Central memory CD4-positive, alpha-beta T cell (primary cell): ENCODE measurements around the gene PLEKHA5.
"Not testable (repeated sequence)": the region's sequence is repeated elsewhere in the genome, so short reads cannot be mapped to it uniquely, and the experiment has no call there.

Source experiments
- DNase-seq: peaks from one replicate; pipeline ENCODE4 v3.0.0; 2022

Gene PLEKHA5

GRCh38 chr12:19351346-19351745, 221.8 kb downstream of the PLEKHA5 start:
- no peak for DNase-seq

DNA sequence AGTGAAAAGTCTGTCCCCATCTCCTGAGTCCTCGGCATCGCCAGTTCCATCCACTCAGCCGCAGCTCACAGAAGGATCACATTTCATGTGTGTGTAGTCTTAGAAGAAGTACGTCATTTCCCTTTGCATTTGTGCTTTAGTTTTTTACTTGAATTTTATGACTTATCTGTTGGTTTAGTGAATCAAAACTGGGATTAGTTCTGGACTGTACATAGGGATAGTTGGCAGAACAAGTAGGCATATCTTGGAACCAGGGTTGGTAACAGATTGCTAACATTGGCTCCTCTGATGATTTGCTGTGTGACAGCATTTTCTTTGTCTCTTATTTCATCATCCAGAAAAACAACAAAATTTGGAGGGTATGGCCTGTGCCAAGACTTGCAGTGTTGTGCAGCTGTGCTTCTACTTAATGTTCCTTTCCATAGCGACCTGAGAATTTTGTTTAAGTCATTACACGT, 240.2 kb downstream of the PLEKHA5 start:
- no peak for DNase-seq

DNA sequence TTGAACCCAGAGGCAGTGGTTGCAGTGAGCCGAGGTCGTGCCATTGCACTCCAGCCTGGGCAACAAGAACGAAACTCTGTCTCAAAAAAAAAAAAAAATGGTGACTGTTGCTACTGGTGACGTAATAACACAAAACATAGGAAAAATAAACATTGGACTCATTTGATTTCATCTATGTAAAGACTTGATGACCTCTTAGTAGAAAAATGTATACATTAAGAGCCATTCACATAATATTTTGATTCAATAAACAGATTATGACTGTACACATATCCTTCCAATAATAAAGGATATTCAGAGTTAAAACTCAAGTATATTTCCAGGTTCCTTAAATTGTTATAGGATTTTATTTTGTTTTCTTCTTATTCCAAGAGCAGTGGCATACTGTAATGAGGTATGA, 244.1 kb downstream of the PLEKHA5 start:
- DNase-seq = no peak

- DNase-seq = no peak
These were observed 246.4 kb downstream of the PLEKHA5 start for GRCh38 chr12:19375888-19376287.

DNA sequence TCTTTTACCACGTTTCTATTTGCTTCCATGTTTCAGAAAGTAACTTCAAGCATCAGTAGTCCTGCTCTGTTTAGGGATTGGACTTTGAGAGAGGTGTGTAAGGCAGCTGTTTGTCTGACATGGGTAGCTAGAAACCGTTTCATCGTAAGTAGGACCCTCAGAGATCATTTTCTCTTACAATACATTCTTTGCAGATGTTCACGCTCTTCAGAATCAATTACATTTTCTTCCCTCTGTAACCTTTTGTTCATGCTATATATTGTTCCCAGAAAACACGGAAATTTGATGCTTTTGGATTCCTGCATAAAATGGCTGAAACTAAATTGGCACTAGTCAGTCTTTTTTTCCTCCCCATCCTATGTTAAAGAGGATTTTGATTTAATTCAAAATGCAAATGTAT, 247.2 kb downstream of the PLEKHA5 start:
- no peak for DNase-seq

- no peak for DNase-seq
These were observed 252.6 kb downstream of the PLEKHA5 start for GRCh38 chr12:19382111-19382526.

GRCh38 chr12:19382563-19382962, 253.0 kb downstream of the PLEKHA5 start:
- no peak for DNase-seq

DNA sequence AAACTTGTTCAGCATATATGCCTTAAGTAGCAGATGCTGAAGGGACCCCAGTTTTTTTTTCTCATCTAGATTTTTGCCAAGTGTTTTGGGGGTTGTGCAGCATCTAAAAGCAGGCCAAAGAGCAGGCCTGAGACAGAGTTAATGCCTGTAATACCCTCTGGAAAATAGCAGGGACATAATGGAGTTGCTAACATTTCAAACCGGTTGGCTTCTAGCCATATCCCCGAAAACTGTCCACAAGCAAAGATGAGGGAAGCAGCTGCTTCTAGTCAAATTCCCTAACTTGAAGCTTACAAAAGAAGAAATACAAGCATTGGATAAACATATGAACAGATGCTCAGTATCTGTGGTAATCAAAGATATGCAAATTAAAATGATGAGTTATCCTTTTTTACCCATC, 257.6 kb downstream of the PLEKHA5 start:
- no peak for DNase-seq

DNA sequence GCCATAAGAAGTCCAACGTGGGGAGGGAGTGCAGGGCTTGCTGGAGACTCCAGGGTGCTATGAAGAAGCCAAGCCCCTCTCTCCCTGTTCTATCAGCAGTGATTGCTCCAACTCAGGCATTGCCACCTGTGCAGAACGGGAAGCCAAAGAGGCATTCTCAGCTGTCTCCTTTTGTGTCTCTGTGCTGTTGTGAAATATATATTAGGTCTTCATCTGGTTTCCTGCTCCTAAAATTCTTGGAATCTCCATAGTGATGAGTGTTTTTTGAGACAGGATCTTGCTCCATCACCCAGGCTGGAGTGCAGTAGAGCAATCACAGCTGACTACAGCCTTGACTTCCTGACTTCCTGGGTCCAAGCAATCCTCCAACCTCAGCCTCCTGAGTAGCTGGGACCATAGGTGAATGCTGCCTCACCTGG, 258.6 kb downstream of the PLEKHA5 start:
- DNase-seq = no peak

DNA sequence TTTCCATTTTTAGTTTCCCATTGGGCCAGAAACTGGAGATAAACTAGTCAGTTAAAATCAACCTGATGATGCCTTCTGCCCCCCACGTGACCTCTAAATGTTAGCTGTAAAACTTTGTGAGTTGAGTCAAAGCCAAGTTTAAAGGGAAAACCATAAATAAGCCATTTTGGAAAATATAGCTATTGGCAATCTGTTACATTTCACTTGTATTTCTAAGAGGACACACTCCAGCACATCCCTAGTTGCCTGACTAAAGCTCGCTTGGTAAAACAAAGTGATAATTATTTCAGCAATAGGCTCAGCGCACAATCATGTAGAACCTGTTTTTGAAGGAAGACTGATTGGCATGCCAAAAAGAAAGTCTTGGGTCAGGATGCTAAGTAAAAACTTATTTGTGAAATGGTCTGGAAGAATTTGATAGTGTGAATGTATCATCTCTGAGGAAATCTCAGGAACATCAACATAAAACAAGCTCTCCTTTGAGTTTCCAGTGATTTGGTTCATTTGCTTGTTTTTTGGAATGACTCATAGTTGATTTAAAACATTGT, 260.6 kb downstream of the PLEKHA5 start:
- no peak for DNase-seq

DNA sequence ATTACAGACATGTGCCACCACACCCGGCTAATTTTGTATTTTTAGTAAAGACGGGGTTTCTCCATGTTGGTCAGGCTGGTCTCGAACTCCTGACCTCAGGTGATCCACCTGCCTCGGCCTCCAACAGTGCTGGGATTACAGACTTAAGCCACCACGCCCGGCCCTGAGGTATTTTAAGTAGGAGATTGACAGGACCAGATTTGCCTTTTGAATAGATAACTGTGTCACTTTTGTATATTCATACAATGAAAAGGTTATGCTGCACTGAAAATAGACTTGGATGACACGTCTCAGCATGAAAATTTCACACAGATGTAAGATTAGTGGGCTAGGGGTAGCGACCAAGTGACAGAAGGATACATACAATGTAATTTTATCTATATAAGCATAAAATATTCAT, 263.1 kb downstream of the PLEKHA5 start:
- DNase-seq = not testable (repeated sequence)

DNA sequence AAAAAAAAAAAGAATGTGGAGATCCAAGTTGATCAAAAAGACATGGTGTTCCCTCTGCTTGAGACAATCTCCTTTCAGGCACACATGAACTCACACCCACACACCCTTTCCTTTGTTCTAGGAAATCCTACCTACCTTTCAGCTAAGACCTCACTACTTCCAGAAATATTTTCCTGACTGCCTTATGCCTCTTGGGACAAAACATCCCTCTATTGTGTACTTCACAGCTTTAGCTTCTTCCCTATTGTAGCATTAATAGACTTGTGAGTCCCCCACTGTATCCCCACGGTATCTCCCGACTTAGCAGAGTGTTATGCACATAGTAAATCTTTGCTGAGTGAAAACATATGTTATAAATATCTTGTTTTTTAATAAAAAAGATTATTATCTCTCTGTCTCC, 264.9 kb downstream of the PLEKHA5 start:
- no peak for DNase-seq

DNA sequence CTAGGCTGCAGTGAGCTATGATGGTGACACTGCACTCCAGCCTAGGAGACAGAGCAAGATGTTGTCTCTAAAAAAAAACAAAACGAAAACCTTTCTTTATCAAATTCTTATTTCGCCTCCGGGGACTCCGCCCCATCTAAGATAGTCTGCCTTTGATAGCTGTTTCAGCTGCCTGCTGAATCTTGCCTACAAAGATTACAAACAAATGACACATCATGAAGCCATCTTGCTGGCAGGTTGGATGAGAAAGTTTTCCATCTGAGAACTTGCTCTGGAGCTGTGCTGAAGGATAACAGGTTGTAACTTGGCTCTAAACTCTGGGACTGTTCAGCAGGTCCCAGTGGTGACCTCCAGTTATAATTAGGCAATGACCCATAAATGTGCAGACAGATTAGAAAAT, 268.0 kb downstream of the PLEKHA5 start:
- DNase-seq = no peak

GRCh38 chr12:19398376-19399363, 269.1 kb downstream of the PLEKHA5 start:
- DNase-seq = no peak

- not testable (repeated sequence) for DNase-seq
These were observed 271.2 kb downstream of the PLEKHA5 start for GRCh38 chr12:19400649-19401285.

DNA sequence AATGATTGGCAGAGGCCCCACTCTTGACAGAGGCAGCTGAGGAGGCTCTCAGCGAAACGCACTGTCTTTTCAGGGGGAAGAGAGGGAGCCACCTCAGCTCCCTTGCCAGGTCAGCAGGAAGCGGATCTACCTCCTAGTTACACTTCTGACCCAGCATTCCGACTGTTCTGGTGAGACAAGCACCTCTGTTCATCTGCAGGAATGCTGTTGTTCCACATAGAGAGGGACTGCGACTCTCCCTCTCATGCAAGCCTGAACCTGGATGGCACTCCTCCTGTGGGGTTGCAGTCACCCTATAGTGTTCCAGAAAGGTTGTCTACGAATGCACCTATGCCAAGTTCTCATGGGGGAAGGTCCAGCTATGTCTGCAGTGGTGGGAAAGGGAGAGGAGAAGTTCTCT, 272.7 kb downstream of the PLEKHA5 start:
- DNase-seq = no peak

GRCh38 chr12:19402743-19403431, 273.4 kb downstream of the PLEKHA5 start:
- no peak for DNase-seq

DNA sequence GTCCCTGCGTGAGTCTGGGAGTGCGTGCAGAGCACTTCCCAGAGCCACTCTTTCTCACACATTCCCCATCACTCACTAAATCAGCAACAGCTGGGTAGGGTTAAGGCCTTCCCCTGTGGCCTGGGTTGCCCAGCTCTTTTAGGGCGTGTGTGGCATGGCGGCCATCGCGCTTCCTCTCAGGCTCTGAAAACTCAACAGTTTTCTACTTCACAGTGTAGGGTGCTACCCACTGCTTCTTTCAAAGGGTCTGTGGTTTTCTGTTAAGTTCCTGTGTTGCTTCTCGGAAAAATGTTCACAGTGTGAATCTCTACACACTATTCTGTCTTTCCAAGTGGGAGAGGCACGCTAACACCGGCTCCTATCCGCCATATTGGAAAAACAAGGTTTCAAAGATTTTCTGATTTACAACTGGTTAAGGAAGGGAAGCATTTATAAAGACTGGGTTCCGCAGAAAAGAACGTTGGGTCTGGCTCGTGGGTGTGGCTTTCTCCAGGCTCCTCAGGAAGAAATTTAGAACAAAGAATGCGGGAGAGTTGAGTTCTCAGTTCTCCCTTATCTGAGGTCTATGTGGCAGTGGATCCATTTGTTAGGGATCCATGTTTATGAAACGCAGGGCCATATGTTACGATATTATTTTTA, 274.8 kb downstream of the PLEKHA5 start:
- peak; percentile 8 for DNase-seq

- no peak for DNase-seq
These were observed 279.8 kb downstream of the PLEKHA5 start for GRCh38 chr12:19409376-19409775.

DNA sequence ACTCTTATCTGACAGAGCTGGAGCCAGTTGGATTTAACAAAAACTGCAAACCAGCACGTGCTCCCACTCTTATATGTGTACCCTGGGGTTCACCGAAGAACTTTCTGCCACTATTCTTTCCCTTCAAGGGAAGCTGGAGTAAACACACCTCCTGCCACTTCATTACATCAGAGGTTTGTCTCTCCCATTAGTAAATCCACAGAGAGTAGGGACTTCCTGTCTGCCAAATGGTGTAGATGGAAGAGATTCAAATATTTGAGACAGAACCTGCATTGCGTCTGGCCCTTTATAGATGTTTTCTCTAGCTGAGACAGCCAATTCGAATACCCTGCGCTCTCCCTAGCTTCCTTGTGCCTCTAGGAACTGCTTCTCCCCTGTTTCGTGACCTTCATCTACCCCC, 280.7 kb downstream of the PLEKHA5 start:
- no peak for DNase-seq

GRCh38 chr12:19410629-19411185, 281.2 kb downstream of the PLEKHA5 start:
- DNase-seq = no peak
